ENCODE measurements around the gene ILF3.

ILF3 gene

DNA sequence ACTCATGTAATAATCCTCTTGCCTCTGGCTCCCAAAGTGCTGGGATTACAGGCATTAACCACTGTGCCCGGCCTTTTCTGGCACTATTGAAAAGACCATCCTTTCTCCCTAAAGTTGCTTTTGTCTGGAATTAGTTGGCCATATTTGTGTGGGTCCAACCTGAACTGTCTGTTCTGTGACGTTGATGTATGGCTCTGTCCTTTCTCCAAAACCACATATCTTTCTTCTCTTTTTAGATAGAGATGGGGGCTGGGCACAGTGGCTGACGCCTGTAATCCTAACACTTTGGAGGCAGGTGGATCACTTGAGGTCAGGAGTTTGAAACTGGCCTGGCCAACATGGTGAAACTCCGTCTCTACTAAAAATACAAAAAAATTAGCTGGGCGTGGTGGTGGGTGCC is 81.6 kb downstream of the ILF3 start:
- WGBS (ENCODE audit: insufficient coverage, insufficient read length), result no CpG with 5 or more reads among the region's 5 CpGs
- DNase-seq (ENCODE audit: low read depth, low spot score), result no peak
- 0 out of 2 replicates have a peak, but pooled peaks cover 2% of the 10 kb centered on the region for H3K4me1 ChIP-seq (ENCODE audit: control insufficient read depth, insufficient read depth, low read length)
- no peak overlapping the region for H3K4me3 ChIP-seq (ENCODE audit: low read length)
- no peak overlapping the region for H3K27ac ChIP-seq (ENCODE audit: low read length)
- H3K9me3 ChIP-seq (ENCODE audit: control insufficient read depth, insufficient read depth, low read length), result no peaks in the 10 kb centered on the region
- H3K36me3 ChIP-seq (ENCODE audit: control insufficient read depth, insufficient read depth, low read length), result no peaks in the 10 kb centered on the region
- no peaks in the 10 kb centered on the region for H3K27me3 ChIP-seq (ENCODE audit: control insufficient read depth, insufficient read depth, low read length)

DNA sequence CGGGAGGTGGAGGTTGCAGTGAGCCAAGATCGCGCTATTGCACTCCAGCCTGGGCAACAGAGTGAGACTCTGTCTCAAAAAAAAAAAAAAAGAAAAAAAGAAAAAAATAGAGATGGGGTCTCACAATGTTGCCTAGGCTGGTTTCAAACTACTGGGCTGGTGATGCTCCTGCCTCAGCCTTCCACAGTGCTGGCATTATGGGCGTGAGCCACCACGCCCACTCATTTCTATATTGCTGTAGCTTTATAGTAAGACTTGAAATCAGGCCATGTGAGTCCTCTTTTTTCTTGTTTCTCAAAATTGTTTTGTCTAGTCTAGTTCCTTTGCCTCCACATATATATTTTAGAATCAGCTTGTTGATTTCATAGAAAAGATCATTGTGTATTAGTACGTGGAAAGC is 82.0 kb downstream of the ILF3 start:
- Histone ChIP-seq H3K27me3 (ENCODE audit: control insufficient read depth, insufficient read depth, low read length) (no peaks in the 10 kb centered on the region), H3K9me3 (ENCODE audit: control insufficient read depth, insufficient read depth, low read length) (no peaks in the 10 kb centered on the region), H3K4me3 (ENCODE audit: low read length) (no peak overlapping the region), H3K4me1 (ENCODE audit: control insufficient read depth, insufficient read depth, low read length) (0 out of 2 replicates have a peak, but pooled peaks cover 2% of the 10 kb centered on the region), H3K36me3 (ENCODE audit: control insufficient read depth, insufficient read depth, low read length) (no peaks in the 10 kb centered on the region), H3K27ac (ENCODE audit: low read length) (no peak overlapping the region)
- no CpG with 5 or more reads among the region's 6 CpGs for WGBS (ENCODE audit: insufficient coverage, insufficient read length)
- DNase-seq (ENCODE audit: low read depth, low spot score), result no peak

DNA sequence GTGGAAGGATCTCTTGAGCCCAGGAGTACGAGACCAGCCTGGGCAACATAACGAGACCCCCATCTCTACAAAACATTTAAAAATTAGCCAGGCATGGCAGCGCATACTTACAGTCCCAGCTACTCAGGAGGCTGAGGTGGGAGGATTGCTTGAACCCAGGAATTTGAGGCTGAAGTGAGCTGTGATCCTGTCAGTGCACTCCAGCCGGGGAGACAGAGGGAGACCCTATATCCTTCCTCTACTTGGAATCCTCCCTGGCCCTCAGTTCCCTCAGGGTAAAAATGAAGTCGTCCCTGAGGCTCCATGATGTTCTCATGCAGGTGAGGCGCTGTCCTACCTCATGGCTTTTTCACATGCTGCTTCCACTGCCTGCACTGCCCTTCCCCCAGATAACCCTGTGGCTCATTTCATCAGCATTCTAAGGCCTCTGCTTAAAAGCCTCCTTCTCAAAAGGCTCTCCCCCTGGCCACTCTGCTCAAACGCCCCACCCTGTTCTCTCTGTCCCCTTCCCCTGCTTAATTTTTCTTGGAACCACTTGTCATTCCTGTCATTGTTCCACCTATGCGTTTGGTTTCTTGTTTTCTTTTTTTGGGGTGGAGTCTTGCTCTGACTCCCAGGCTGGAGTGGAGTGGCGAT is 82.9 kb downstream of the ILF3 start:
- H3K36me3 ChIP-seq (ENCODE audit: control insufficient read depth, insufficient read depth, low read length), result no peaks in the 10 kb centered on the region
- no CpG with 5 or more reads among the region's 9 CpGs for WGBS (ENCODE audit: insufficient coverage, insufficient read length)
- DNase-seq (ENCODE audit: low read depth, low spot score), result no peak
- no peaks in the 10 kb centered on the region for H3K9me3 ChIP-seq (ENCODE audit: control insufficient read depth, insufficient read depth, low read length)
- no peak overlapping the region for H3K27ac ChIP-seq (ENCODE audit: low read length)
- H3K27me3 ChIP-seq (ENCODE audit: control insufficient read depth, insufficient read depth, low read length), result no peaks in the 10 kb centered on the region
- 0 out of 2 replicates have a peak, but pooled peaks cover 2% of the 10 kb centered on the region for H3K4me1 ChIP-seq (ENCODE audit: control insufficient read depth, insufficient read depth, low read length)
- no peak overlapping the region for H3K4me3 ChIP-seq (ENCODE audit: low read length)

DNA sequence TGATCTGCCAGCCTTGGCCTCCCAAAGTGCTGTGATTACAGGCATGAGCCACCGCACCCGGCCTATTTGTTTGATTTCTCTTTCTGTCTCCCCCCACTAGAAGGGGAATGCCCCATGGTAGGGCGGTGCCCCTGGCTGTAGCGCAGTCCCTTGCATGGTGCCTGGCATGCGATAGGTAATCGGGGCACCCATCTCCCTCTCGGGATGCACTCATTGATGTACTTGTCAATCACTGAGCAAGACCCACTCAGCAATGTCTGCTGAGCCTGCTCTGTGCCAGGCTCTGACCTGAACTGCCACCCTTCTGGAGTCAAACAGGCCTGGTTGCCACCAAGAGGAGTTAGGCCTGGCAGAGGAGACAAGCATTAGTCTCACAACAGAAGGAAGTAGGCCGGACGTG is 83.6 kb downstream of the ILF3 start:
- DNase-seq (ENCODE audit: low read depth, low spot score), result no peak
- Histone ChIP-seq H3K4me1 (ENCODE audit: control insufficient read depth, insufficient read depth, low read length) (0 out of 2 replicates have a peak, but pooled peaks cover 2% of the 10 kb centered on the region), H3K9me3 (ENCODE audit: control insufficient read depth, insufficient read depth, low read length) (no peaks in the 10 kb centered on the region), H3K27me3 (ENCODE audit: control insufficient read depth, insufficient read depth, low read length) (no peaks in the 10 kb centered on the region), H3K4me3 (ENCODE audit: low read length) (no peak overlapping the region), H3K27ac (ENCODE audit: low read length) (no peak overlapping the region), H3K36me3 (ENCODE audit: control insufficient read depth, insufficient read depth, low read length) (no peaks in the 10 kb centered on the region)
- no CpG with 5 or more reads among the region's 9 CpGs for WGBS (ENCODE audit: insufficient coverage, insufficient read length)

DNA sequence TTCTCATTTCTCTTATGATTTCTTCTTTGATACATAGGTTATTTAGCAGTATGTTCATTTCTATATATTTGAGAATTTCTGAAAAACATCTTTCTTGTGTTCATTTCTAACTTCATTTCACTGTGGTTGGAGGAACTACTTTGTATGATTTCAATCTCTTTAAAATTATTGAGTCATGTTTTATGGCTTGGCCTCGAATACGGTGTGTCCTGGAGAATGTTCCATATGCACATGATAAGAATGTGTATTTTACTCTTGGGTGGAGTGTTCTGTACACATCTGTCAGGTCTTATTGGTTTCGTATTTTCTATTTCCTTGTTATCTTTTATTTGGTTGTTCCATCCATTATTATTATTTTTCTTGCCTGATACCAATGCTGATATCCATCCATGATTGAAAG is 86.7 kb downstream of the ILF3 start:
- Histone ChIP-seq H3K4me3 (ENCODE audit: low read length) (no peak overlapping the region), H3K9me3 (ENCODE audit: control insufficient read depth, insufficient read depth, low read length) (no peaks in the 10 kb centered on the region), H3K27ac (ENCODE audit: low read length) (no peak overlapping the region), H3K36me3 (ENCODE audit: control insufficient read depth, insufficient read depth, low read length) (no peaks in the 10 kb centered on the region), H3K27me3 (ENCODE audit: control insufficient read depth, insufficient read depth, low read length) (no peaks in the 10 kb centered on the region), H3K4me1 (ENCODE audit: control insufficient read depth, insufficient read depth, low read length) (0 out of 2 replicates have a peak, but pooled peaks cover 2% of the 10 kb centered on the region)
- no CpG with 5 or more reads among the region's 3 CpGs for WGBS (ENCODE audit: insufficient coverage, insufficient read length)
- DNase-seq (ENCODE audit: low read depth, low spot score), result no peak
